Measurements from ENCODE around the gene GMEB2. TPM values are rescaled to one million over a fixed set of nuclear protein-coding genes. Genes with fewer than 3 reads are reported as not detected.

GMEB2 gene
- total RNA-seq, 2 donors from 2014 or later: 11.5 to 14.8 TPM

DNA sequence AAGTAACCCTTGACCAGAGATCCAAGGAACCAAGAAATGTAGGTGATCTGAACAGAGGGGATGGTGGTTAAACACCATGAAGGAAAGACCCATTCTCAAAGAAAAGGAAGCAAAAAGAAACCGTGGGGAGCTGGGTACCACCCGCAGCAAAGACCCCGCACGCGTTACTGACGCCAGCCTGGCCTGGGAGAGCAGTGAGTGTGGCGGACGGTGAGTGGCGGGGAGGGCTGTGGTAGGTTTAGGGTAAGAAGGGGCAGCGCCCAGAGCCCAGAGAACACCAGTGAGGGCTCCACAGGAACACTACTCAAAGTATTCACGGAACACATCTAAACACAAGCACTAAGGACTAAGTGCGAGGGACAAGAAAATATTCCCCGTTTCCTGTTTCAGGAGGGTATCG lies 4.2 kb downstream of the GMEB2 start:
- no peak overlapping the region for H3K4me3 ChIP-seq
- no peaks in the 10 kb centered on the region for H3K9me3 ChIP-seq
- intact Hi-C loops (cut with DNase I): no loop called here
- TF ChIP-seq, protein P1, sequence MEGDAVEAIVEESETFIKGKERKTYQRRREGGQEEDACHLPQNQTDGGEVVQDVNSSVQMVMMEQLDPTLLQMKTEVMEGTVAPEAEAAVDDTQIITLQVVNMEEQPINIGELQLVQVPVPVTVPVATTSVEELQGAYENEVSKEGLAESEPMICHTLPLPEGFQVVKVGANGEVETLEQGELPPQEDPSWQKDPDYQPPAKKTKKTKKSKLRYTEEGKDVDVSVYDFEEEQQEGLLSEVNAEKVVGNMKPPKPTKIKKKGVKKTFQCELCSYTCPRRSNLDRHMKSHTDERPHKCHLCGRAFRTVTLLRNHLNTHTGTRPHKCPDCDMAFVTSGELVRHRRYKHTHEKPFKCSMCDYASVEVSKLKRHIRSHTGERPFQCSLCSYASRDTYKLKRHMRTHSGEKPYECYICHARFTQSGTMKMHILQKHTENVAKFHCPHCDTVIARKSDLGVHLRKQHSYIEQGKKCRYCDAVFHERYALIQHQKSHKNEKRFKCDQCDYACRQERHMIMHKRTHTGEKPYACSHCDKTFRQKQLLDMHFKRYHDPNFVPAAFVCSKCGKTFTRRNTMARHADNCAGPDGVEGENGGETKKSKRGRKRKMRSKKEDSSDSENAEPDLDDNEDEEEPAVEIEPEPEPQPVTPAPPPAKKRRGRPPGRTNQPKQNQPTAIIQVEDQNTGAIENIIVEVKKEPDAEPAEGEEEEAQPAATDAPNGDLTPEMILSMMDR (IDR thresholded peaks at IDR 0.05): no peak
- H3K27me3 ChIP-seq: no peaks in the 10 kb centered on the region
- H3K36me3 ChIP-seq: no peaks in the 10 kb centered on the region
- H3K27ac ChIP-seq: no peak overlapping the region
- no peak for DNase-seq
- no peaks in the 10 kb centered on the region for H3K4me1 ChIP-seq
- no peak overlapping the region for H3K9ac ChIP-seq (ENCODE audit: low read depth in 2 of 2, low read length in 2 of 2)

DNA sequence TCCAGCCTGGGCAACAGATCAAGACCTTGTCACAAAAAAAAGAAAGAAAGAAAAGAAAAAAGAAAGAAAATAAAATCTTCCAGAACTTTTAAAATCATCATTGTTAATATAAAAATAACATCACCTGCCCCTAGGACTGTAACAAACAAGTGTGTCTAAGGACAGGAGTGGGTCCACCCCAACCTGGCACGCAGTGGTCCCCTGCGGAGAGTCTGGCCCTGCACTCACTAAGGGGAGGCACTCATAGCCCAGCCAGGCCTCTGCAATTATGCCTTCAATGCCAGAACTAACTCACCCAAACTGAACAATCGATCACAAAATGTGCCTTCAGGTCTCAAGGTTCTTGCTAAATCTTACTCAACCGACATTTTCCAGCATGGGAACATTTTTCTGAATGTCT lies 4.8 kb downstream of the GMEB2 start:
- H3K27me3 ChIP-seq: no peaks in the 10 kb centered on the region
- no peak overlapping the region for H3K27ac ChIP-seq
- intact Hi-C loops (cut with DNase I): no loop called here
- H3K9me3 ChIP-seq: no peaks in the 10 kb centered on the region
- H3K4me1 ChIP-seq: no peaks in the 10 kb centered on the region
- no peak for DNase-seq
- H3K4me3 ChIP-seq: no peak overlapping the region
- no peaks in the 10 kb centered on the region for H3K36me3 ChIP-seq
- TF ChIP-seq, protein P1 (IDR thresholded peaks at IDR 0.05): no peak
- no peak overlapping the region for H3K9ac ChIP-seq (ENCODE audit: low read depth in 2 of 2, low read length in 2 of 2)

DNA sequence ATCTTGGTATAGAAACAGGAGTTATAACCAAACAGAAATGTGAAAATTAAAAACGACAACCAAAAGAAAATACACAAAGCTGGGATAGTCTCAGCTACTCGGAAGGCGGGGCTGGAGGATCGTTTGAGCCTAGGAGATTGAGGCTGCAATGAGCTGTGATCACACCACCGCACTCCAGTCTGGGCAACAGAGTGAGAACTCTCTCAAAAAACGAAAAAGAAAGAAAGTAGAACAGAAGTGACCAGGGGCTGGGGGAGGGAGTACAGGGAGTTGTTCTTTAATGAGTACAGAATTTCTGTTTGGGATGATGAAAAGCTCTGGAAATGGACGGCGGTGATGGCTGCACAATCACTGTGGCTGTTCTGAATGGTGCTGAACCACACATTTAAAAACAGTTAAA lies 5.9 kb downstream of the GMEB2 start:
- intact Hi-C loops (cut with DNase I): no loop called here
- DNase-seq: no peak
- H3K9ac ChIP-seq (ENCODE audit: low read depth in 2 of 2, low read length in 2 of 2): no peak overlapping the region
- H3K27me3 ChIP-seq: no peaks in the 10 kb centered on the region
- TF ChIP-seq, protein P1 (IDR thresholded peaks at IDR 0.05): no peak
- no peaks in the 10 kb centered on the region for H3K4me1 ChIP-seq
- no peaks in the 10 kb centered on the region for H3K36me3 ChIP-seq
- H3K9me3 ChIP-seq: no peaks in the 10 kb centered on the region
- H3K4me3 ChIP-seq: no peak overlapping the region
- H3K27ac ChIP-seq: no peak overlapping the region

DNA sequence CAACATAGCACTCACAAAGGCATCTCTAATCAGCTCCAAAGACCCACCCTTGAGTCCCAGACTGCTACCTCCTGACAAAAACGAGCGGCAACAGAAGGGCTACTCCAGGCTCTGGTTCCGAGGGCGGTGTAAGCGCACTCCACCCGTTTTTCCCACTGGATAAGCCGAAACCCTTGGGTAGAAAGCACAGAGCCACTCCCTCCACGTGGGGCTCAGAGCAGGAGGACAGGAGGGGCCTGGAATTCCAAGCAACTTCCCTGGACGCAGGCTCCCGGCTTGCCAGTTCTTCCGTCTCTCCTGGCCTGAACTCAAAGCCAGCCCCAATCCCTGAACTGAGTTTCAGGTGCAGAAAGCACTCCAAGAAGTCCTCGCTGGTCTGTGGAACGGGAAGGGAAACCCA lies 7.4 kb downstream of the GMEB2 start:
- H3K36me3 ChIP-seq: no peaks in the 10 kb centered on the region
- intact Hi-C loops (cut with DNase I): no loop called here

DNA sequence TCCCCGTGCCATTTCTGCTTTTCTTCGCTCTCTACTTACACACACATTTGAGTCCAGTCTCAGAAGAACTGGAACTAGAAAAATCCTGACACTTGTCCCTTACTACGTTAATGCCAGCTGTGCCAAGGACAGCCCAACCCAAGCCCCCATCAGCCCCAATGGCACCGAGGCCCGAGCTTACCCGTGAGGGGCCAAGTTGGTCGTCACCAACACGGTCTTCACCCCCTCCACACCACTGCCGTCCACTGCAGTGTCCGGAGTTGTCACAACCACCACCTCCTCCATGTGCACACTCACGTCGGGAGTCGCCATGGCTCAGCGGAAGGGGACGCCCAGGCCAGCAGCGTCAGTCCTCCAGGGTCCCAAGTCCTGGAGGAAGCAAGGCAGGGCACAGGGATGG lies 7.8 kb downstream of the GMEB2 start:
- H3K27ac ChIP-seq: no peak overlapping the region
- TF ChIP-seq, protein P1 (IDR thresholded peaks at IDR 0.05): no peak
- intact Hi-C loops (cut with DNase I): no loop called here
- no peak overlapping the region for H3K4me3 ChIP-seq
- H3K4me1 ChIP-seq: no peaks in the 10 kb centered on the region
- DNase-seq: no peak
- H3K36me3 ChIP-seq: no peaks in the 10 kb centered on the region
- H3K27me3 ChIP-seq: no peaks in the 10 kb centered on the region
- H3K9me3 ChIP-seq: no peaks in the 10 kb centered on the region
- no peak overlapping the region for H3K9ac ChIP-seq (ENCODE audit: low read depth in 2 of 2, low read length in 2 of 2)

More for the DNA sequence above, 7.4 kb downstream of the GMEB2 start:
- Histone ChIP-seq H3K9ac (ENCODE audit: low read depth in 2 of 2, low read length in 2 of 2) (no peak overlapping the region), H3K27ac (no peak overlapping the region), H3K9me3 (no peaks in the 10 kb centered on the region), H3K4me3 (no peak overlapping the region), H3K27me3 (no peaks in the 10 kb centered on the region), H3K4me1 (no peaks in the 10 kb centered on the region)
- no peak for DNase-seq
- TF ChIP-seq, protein P1 (IDR thresholded peaks at IDR 0.05): no peak

Measured in colonic mucosa (tissue), 4 donors.